B cell (primary cell): ENCODE data around the gene HOXD1. TPM values are rescaled to one million over a fixed set of nuclear protein-coding genes. Genes with fewer than 3 reads are reported as not detected.

Experiments used
- ATAC-seq: fragments of 200-7000 bp; cut with Tn5 transposase; one replicate; pipeline ENCODE4 v1.10.0; 2021; ENCODE audit warnings: low read depth, mild to moderate bottlenecking, moderate number of reproducible peaks, moderate library complexity
- CTCF ChIA-PET: fragments of 350-600 bp; sonication (Branson Sonifier 250); formaldehyde crosslinking; loops from one replicate; lab custom pipeline; 2021; ENCODE audit warnings: antibody characterized with exemption, inconsistent platforms; lab: Charles Lee
- POLR2A ChIA-PET: fragments of 350-600 bp; sonication (Branson Sonifier 250); formaldehyde crosslinking; loops from one replicate; lab custom pipeline; 2021; ENCODE audit warnings: antibody characterized with exemption; lab: Charles Lee
- DNase-seq: peaks from one replicate; pipeline ENCODE4 v3.0.0; 2013
- H2AFZ ChIP-seq: 2 replicates; pipeline ENCODE4 v1.6.1; 2012; ENCODE audit warnings: mild to moderate bottlenecking, low read depth, low read length; ENCODE audit not compliant: insufficient read depth, poor library complexity, severe bottlenecking
- H3K27ac ChIP-seq, 2 donors: 1 replicate in 1 of 2; 2 replicates in 1 of 2; pipeline ENCODE4 v1.5.1; 2012 to 2013; ENCODE audit warnings: low read length in 2 of 2, mild to moderate bottlenecking in 2 of 2, moderate library complexity in 1 of 2
- H3K27me3 ChIP-seq, 4 experiments: fragments of 200-600 bp in 1 of 4; sonication (generic) in 1 of 4; replicated peaks in 1 of 4; 1 replicate in 2 of 4; 2 replicates in 2 of 4; pipeline versions ENCODE4 v1.6.1 to v1.7.0; 2013 to 2016; ENCODE audit warnings: low read length in 3 of 4, mild to moderate bottlenecking in 2 of 4, mixed read lengths in 1 of 4, moderate library complexity in 1 of 4; ENCODE audit not compliant: insufficient read depth in 4 of 4, control insufficient read depth in 3 of 4; ENCODE audit errors: control extremely low read depth in 1 of 4
- H3K36me3 ChIP-seq, 2 experiments: replicated peaks in 1 of 2; 1 replicate in 1 of 2; 2 replicates in 1 of 2; pipeline versions ENCODE4 v1.6.1 to v1.7.1; 2013; ENCODE audit warnings: low read length in 1 of 2; ENCODE audit not compliant: insufficient read depth in 2 of 2, control insufficient read depth in 1 of 2; ENCODE audit errors: control extremely low read depth in 1 of 2, extremely low read depth in 1 of 2
- H3K4me1 ChIP-seq, 2 donors: fragments of 200-600 bp in 1 of 2; sonication (generic) in 1 of 2; 1 replicate in 1 of 2; 2 replicates in 1 of 2; pipeline versions ENCODE4 v1.5.1 to v1.6.1; 2013 to 2017; ENCODE audit warnings: low read length in 2 of 2; ENCODE audit not compliant: control insufficient read depth in 2 of 2, insufficient read depth in 2 of 2
- H3K4me2 ChIP-seq: replicated peaks from 2 replicates; pipeline ENCODE3; 2012; ENCODE audit warnings: mild to moderate bottlenecking, low read depth, low read length; ENCODE audit not compliant: poor library complexity, severe bottlenecking
- H3K4me3 ChIP-seq, 5 experiments: fragments of 200-600 bp in 1 of 5; sonication (generic) in 1 of 5; 1 replicate in 3 of 5; 2 replicates in 2 of 5; pipeline versions ENCODE4 v1.5.1 to v1.7.0; 2011 to 2016; ENCODE audit warnings: low read length in 4 of 5, mild to moderate bottlenecking in 4 of 5, low read depth in 2 of 5, control low read depth in 1 of 5, moderate library complexity in 1 of 5; ENCODE audit not compliant: insufficient read depth in 1 of 5; ENCODE audit errors: control extremely low read depth in 1 of 5, extremely low read depth in 1 of 5
- H3K79me2 ChIP-seq: fragments of 200-600 bp; sonication (generic); one replicate; pipeline ENCODE4 v1.6.0; 2016; ENCODE audit warnings: low read length; ENCODE audit not compliant: control insufficient read depth, insufficient read depth
- H3K9ac ChIP-seq: fragments of 200-600 bp; sonication (generic); 2 replicates; pipeline ENCODE4 v1.6.1; 2017; ENCODE audit warnings: mild to moderate bottlenecking, low read length, moderate library complexity
- H3K9me3 ChIP-seq, 3 donors: one replicate each; pipeline versions ENCODE4 v1.6.1 to v1.7.1; 2013; ENCODE audit warnings: low read length in 2 of 3; ENCODE audit not compliant: control insufficient read depth in 2 of 3, insufficient read depth in 1 of 3; ENCODE audit errors: control extremely low read depth in 1 of 3
- H4K20me1 ChIP-seq: 2 replicates; pipeline ENCODE4 v1.6.0; 2012; ENCODE audit warnings: mild to moderate bottlenecking, low read length; ENCODE audit not compliant: insufficient read depth, control insufficient read depth, poor library complexity, severe bottlenecking
- H3K27ac Mint-ChIP-seq: one replicate; pipeline ENCODE4 v1.8.0; 2021; ENCODE audit warnings: mixed read lengths
- H3K27me3 Mint-ChIP-seq: one replicate; pipeline ENCODE4 v1.8.0; 2021; ENCODE audit warnings: mixed read lengths
- H3K4me1 Mint-ChIP-seq: one replicate; pipeline ENCODE4 v1.8.0; 2021; ENCODE audit warnings: mixed read lengths
- H3K4me3 Mint-ChIP-seq: one replicate; pipeline ENCODE4 v1.8.0; 2021; ENCODE audit warnings: mixed read lengths
- H3K9me3 Mint-ChIP-seq: one replicate; pipeline ENCODE4 v1.8.0; 2022; ENCODE audit warnings: mixed read lengths; ENCODE audit not compliant: insufficient read depth
- EZH2 ChIP-seq: IDR thresholded peaks from 2 replicates; pipeline ENCODE4 v1.6.1; 2012; ENCODE audit warnings: borderline replicate concordance, low read depth, mild to moderate bottlenecking, moderate library complexity, low read length; ENCODE audit not compliant: insufficient read depth, poor library complexity, severe bottlenecking
- WGBS: methylation state at CpG from one replicate; pipeline ENCODE4 v1.1.5; 2013; ENCODE audit warnings: missing lambda C conversion rate; ENCODE audit not compliant: insufficient coverage; 5-methylcytosine and 5-hydroxymethylcytosine counted together
- intact Hi-C: fragments of 100-400 bp; cut with micrococcal nuclease; formaldehyde crosslinking; loops from one replicate; pipeline ENCODE4 v1.10.0; 2022
- polyA plus RNA-seq: library from polyadenylated mRNA; depleted of rRNA; stranded (reverse); fragments of >200 nt; gene quantifications from 2 replicates; pipeline ENCODE4 v1.2.3, GENCODE V29; 2012
- total RNA-seq, 2 donors: library from RNA; stranded (reverse); fragments of 120-200 nt in 1 of 2; gene quantifications; 1 replicate in 1 of 2; 2 replicates in 1 of 2; pipeline versions ENCODE4 v1.2.3 to v1.2.4, GENCODE V29; 2013 to 2022
- TF ChIP-seq, protein P1 (sequence below): fragments of 200-600 bp; IDR thresholded peaks from one replicate; pipeline ENCODE4 v1.8.0; 2022; ENCODE audit warnings: antibody characterized with exemption, mild to moderate bottlenecking

Gene HOXD1
- total and polyA plus RNA-seq, 2 donors (not counting 1 experiment from before 2014, with no cell fraction given): not detected

DNA sequence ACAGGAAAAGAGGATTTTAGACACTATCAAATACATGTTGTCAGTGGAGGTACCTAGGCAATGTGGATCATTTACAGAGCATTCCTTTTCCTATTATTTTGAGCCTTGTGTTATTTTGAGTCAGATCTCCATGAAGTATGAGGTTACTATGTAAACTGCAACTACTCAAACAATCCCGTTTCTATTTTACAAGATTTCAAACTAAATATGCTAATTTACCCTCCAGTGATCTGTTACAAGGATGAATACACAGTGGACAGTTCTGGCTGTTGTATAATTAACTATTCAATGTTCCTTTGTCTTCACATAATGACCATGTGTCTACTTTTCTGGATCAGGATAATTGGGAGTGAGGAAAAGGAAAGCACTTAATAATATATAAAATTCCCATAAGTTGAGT, 4.6 kb downstream of the HOXD1 start:
- no peaks in the 10 kb centered on the region for H4K20me1 ChIP-seq
- H3K27me3 ChIP-seq: peaks cover 0 to 51% (median 36%) of the 10 kb centered on the region in 4 experiments
- H3K4me3 ChIP-seq: no peak overlapping the region
- H3K27ac Mint-ChIP-seq: no peak overlapping the region
- no peaks in the 10 kb centered on the region for H3K9me3 Mint-ChIP-seq
- ATAC-seq (no peak), DNase-seq (no peak)
- H3K4me1 Mint-ChIP-seq: peaks cover 14% of the 10 kb centered on the region
- no peak overlapping the region for H3K27ac ChIP-seq
- H2AFZ ChIP-seq: no peak overlapping the region
- H3K27me3 Mint-ChIP-seq: peaks cover 60% of the 10 kb centered on the region
- intact Hi-C loops: no loop called here
- ChIA-PET POLR2A (no interaction called here), CTCF (no interaction called here)
- no peak overlapping the region for H3K9ac ChIP-seq
- H3K4me2 ChIP-seq: no peak overlapping the region
- H3K79me2 ChIP-seq: no peaks in the 10 kb centered on the region
- no CpG with 5 or more reads among the region's 1 CpG for WGBS
- peaks cover 13 to 17% of the 10 kb centered on the region in 2 donors for H3K4me1 ChIP-seq
- no peak overlapping the region for H3K4me3 Mint-ChIP-seq
- H3K36me3 ChIP-seq: no peaks in the 10 kb centered on the region
- TF ChIP-seq, protein P1, sequence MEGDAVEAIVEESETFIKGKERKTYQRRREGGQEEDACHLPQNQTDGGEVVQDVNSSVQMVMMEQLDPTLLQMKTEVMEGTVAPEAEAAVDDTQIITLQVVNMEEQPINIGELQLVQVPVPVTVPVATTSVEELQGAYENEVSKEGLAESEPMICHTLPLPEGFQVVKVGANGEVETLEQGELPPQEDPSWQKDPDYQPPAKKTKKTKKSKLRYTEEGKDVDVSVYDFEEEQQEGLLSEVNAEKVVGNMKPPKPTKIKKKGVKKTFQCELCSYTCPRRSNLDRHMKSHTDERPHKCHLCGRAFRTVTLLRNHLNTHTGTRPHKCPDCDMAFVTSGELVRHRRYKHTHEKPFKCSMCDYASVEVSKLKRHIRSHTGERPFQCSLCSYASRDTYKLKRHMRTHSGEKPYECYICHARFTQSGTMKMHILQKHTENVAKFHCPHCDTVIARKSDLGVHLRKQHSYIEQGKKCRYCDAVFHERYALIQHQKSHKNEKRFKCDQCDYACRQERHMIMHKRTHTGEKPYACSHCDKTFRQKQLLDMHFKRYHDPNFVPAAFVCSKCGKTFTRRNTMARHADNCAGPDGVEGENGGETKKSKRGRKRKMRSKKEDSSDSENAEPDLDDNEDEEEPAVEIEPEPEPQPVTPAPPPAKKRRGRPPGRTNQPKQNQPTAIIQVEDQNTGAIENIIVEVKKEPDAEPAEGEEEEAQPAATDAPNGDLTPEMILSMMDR: no peak
- TF ChIP-seq EZH2: no peak
- peaks cover 0 to 1% (median 0%) of the 10 kb centered on the region in 3 donors for H3K9me3 ChIP-seq

DNA sequence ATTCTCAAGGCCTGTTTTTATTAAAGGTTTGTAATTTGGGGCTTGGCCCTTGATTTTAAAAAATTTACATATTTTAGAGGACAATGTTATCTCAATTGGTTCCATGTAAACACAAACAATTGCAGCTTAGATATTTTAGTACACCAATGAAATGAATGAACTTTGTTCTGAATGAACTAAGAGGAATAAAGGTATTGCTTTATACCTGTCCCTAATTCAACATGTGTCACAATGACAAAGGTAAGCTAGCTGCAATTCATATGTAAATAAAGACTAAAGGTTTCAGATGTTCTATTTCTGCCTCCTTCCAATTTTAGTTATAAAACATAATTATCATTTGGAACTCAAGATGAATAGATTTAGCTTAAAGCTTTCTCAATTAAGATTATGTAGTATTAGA, 11.4 kb downstream of the HOXD1 start:
- H4K20me1 ChIP-seq: no peaks in the 10 kb centered on the region
- H3K4me2 ChIP-seq: no peak overlapping the region
- peaks cover 42% of the 10 kb centered on the region for H3K27me3 Mint-ChIP-seq
- H3K9ac ChIP-seq: no peak overlapping the region
- H3K9me3 Mint-ChIP-seq: no peaks in the 10 kb centered on the region
- no peak overlapping the region for H3K27ac ChIP-seq
- DNase-seq (no peak), ATAC-seq (no peak)
- H3K79me2 ChIP-seq: no peaks in the 10 kb centered on the region
- no peaks in the 10 kb centered on the region for H3K36me3 ChIP-seq
- H3K9me3 ChIP-seq: peaks cover 0 to 8% (median 2%) of the 10 kb centered on the region in 3 donors
- intact Hi-C loops: no loop called here
- H3K4me1 ChIP-seq: no peaks in the 10 kb centered on the region
- H3K27me3 ChIP-seq: peaks cover 0 to 15% (median 8%) of the 10 kb centered on the region in 4 experiments
- no peak overlapping the region for H3K27ac Mint-ChIP-seq
- ChIA-PET POLR2A (no interaction called here), CTCF (interaction anchor here (1.1 kb wide), 1 partner anchor 354 kb away, joined by 3 read pairs; no protein-coding TSS in a partner anchor)
- H3K4me3 ChIP-seq: no peak overlapping the region
- no peak overlapping the region for H2AFZ ChIP-seq
- no peak overlapping the region for H3K4me3 Mint-ChIP-seq
- TF ChIP-seq, protein P1: no peak
- TF ChIP-seq EZH2: no peak
- no peaks in the 10 kb centered on the region for H3K4me1 Mint-ChIP-seq
